Measurements from ENCODE around the gene GNPTG.

- TF ChIP-seq CTCF (IDR thresholded peaks at IDR 0.05; ENCODE audit: low read depth, low read length) (no peak), EZH2phosphoT487 (IDR thresholded peaks at IDR 0.05; ENCODE audit: low read depth) (no peak)
Observed at GRCh38 chr16:1340730-1341494, 10.8 kb upstream of the GNPTG start.

All from OCI-LY3 (cell line).